Liver (tissue), 9 donors: Measurements from ENCODE around the gene FADS6. TPM values are rescaled to one million over a fixed set of nuclear protein-coding genes. Genes with fewer than 3 reads are reported as not detected.
"Not testable (repeated sequence)": the region's sequence is repeated elsewhere in the genome, so short reads cannot be mapped to it uniquely, and the experiment has no call there.

ENCODE experiments used
- DNase-seq: peaks from one replicate; pipeline ENCODE4 v3.0.0-alpha.2; 2017; ENCODE audit warnings: low spot score
- H3K27ac ChIP-seq, 2 donors: one replicate each; pipeline ENCODE4 v1.7.0; 2013; ENCODE audit warnings: inconsistent platforms in 2 of 2, low read length in 2 of 2, control low read depth in 1 of 2, low read depth in 1 of 2, mild to moderate bottlenecking in 1 of 2
- H3K27me3 ChIP-seq, 4 donors: one replicate each; pipeline versions ENCODE4 v1.6.1 to v1.7.0; 2013; ENCODE audit warnings: low read length in 3 of 4, inconsistent platforms in 1 of 4, mild to moderate bottlenecking in 1 of 4, moderate library complexity in 1 of 4; ENCODE audit not compliant: control insufficient read depth in 4 of 4, insufficient read depth in 4 of 4
- H3K36me3 ChIP-seq, 4 donors: one replicate each; pipeline versions ENCODE4 v1.6.1 to v1.7.0; 2013; ENCODE audit warnings: low read length in 3 of 4, mild to moderate bottlenecking in 3 of 4, low read depth in 1 of 4, moderate library complexity in 1 of 4; ENCODE audit not compliant: control insufficient read depth in 4 of 4, insufficient read depth in 3 of 4
- H3K4me1 ChIP-seq, 4 donors: one replicate each; pipeline versions ENCODE4 v1.6.1 to v1.7.0; 2013; ENCODE audit warnings: low read length in 3 of 4, mild to moderate bottlenecking in 3 of 4, moderate library complexity in 1 of 4; ENCODE audit not compliant: control insufficient read depth in 4 of 4, insufficient read depth in 4 of 4
- H3K4me3 ChIP-seq, 3 donors: one replicate each; pipeline versions ENCODE4 v1.6.1 to v1.7.0; 2013; ENCODE audit warnings: low read length in 3 of 3, control low read depth in 1 of 3, low read depth in 1 of 3, mild to moderate bottlenecking in 1 of 3
- H3K9ac ChIP-seq, 2 donors: one replicate each; pipeline ENCODE4 v1.7.0; 2013; ENCODE audit warnings: low read length in 2 of 2, mild to moderate bottlenecking in 2 of 2, moderate library complexity in 2 of 2, control low read depth in 1 of 2, low read depth in 1 of 2
- H3K9me3 ChIP-seq, 4 donors: one replicate each; pipeline versions ENCODE4 v1.6.1 to v1.7.0; 2013; ENCODE audit warnings: low read length in 3 of 4; ENCODE audit not compliant: control insufficient read depth in 4 of 4
- FOXA2 ChIP-seq: IDR thresholded peaks from 2 replicates; pipeline ENCODE4 v1.6.1; 2016; ENCODE audit warnings: antibody characterized with exemption
- GABPA ChIP-seq, 2 donors: IDR thresholded peaks in 1 of 2; conservative IDR thresholded peaks in 1 of 2; 2 replicates each; pipeline ENCODE4 v1.6.1; 2016; ENCODE audit warnings: antibody characterized with exemption in 2 of 2, mild to moderate bottlenecking in 1 of 2, moderate library complexity in 1 of 2
- JUND ChIP-seq, 2 donors: IDR thresholded peaks; 2 replicates each; pipeline ENCODE4 v1.6.1; 2016; ENCODE audit warnings: antibody characterized with exemption in 2 of 2
- WGBS: extraction: QIAGEN DNeasy Blood & Tissue Kit; methylation state at CpG from one replicate; pipeline ENCODE4 v1.1.7; 2013; 5-methylcytosine and 5-hydroxymethylcytosine counted together
- polyA plus RNA-seq, 2 donors: library from polyadenylated mRNA; stranded (reverse) in 1 of 2; unstranded in 1 of 2; fragments of 200-250 nt in 1 of 2; fragments of >200 nt in 1 of 2; fragmentation: Nextera tagmentation in 1 of 2; extraction: Ambion mirVana in 1 of 2; gene quantifications; one replicate each; pipeline versions ENCODE4 v1.2.1 to v1.2.3, GENCODE V29; 2013 to 2015
- total RNA-seq, 2 donors: library from RNA; depleted of rRNA; stranded (reverse); fragments of >200 nt; gene quantifications; one replicate each; pipeline ENCODE4 v1.2.3, GENCODE V29; 2014
- TF ChIP-seq, protein P1 (sequence below): fragments of 150-350 bp; IDR thresholded peaks from 2 replicates; pipeline ENCODE4 v1.5.1; 2017; ENCODE audit warnings: improper control_type of control experiment, low read depth, low read length; ENCODE audit not compliant: missing input control
- TF ChIP-seq, protein P2 (sequence below): IDR thresholded peaks from 2 replicates; pipeline ENCODE4 v1.6.1; 2016; ENCODE audit warnings: antibody characterized with exemption, mild to moderate bottlenecking
- TF ChIP-seq, protein P3 (sequence below): IDR thresholded peaks from 2 replicates; pipeline ENCODE4 v1.6.1; 2016; ENCODE audit warnings: antibody characterized with exemption
- TF ChIP-seq, protein P4 (sequence below): IDR thresholded peaks from 2 replicates; pipeline ENCODE4 v1.6.1; 2016; ENCODE audit warnings: antibody characterized with exemption
- donor health status: healthy.
- donor health status: healthy.
- donor health status: healthy.
- donor health status: healthy.
- donor health status: healthy.

Gene FADS6
- total and polyA plus RNA-seq, 4 donors = 2.1 to 7.1 (median 4.2) TPM; not detected in 1

DNA sequence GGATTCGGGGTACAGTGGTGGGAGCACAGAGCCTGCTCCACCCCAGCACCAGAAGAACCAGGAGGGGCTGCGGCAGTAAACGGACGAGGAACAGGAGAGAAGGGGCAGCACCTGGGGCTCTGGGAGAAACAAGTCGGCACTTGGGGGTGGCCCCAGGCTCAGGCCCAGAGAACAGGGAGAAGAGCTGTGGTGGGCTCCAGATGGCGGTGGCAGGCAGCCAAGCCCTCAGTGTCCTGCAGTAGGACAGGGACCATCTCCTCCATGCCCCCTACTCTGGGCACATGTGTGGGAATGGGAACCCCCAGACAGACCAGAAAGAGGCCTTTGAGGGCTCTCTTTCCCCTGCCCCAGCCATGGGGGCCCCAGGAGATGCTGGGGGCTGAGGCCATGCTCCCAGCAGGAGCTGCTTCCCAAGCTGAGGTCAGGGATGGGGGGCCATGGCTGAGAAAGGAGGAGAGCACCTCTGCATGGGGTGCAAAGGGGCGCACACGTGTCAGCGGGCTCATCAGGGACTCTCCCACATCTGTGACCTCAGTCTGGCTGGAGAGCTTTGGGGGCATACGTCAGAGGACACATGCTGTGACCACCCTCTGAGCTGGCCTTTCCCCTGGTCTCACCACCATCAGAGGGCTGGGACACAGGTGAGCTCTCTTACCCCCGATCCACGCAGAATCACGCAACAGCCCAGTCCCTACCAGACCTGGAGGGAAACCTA, 22.9 kb upstream of the FADS6 start:
- Histone ChIP-seq H3K4me3 (no peak overlapping the region), H3K9me3 (no peaks in the 10 kb centered on the region), H3K36me3 (no peaks in the 10 kb centered on the region), H3K27ac (no peak overlapping the region), H3K27me3 (peaks cover 0 to 2% (median 0%) of the 10 kb centered on the region in 4 donors), H3K4me1 (no peaks in the 10 kb centered on the region), H3K9ac (no peak overlapping the region)
- no peak for DNase-seq
- TF ChIP-seq FOXA2 (no peak), GABPA (IDR thresholded peaks at IDR 0.05 in 1 of 2, conservative IDR thresholded peaks at IDR 0.05 in 1 of 2) (no peak)
- TF ChIP-seq, protein P1, sequence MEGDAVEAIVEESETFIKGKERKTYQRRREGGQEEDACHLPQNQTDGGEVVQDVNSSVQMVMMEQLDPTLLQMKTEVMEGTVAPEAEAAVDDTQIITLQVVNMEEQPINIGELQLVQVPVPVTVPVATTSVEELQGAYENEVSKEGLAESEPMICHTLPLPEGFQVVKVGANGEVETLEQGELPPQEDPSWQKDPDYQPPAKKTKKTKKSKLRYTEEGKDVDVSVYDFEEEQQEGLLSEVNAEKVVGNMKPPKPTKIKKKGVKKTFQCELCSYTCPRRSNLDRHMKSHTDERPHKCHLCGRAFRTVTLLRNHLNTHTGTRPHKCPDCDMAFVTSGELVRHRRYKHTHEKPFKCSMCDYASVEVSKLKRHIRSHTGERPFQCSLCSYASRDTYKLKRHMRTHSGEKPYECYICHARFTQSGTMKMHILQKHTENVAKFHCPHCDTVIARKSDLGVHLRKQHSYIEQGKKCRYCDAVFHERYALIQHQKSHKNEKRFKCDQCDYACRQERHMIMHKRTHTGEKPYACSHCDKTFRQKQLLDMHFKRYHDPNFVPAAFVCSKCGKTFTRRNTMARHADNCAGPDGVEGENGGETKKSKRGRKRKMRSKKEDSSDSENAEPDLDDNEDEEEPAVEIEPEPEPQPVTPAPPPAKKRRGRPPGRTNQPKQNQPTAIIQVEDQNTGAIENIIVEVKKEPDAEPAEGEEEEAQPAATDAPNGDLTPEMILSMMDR = no peak
- TF ChIP-seq, protein P2, sequence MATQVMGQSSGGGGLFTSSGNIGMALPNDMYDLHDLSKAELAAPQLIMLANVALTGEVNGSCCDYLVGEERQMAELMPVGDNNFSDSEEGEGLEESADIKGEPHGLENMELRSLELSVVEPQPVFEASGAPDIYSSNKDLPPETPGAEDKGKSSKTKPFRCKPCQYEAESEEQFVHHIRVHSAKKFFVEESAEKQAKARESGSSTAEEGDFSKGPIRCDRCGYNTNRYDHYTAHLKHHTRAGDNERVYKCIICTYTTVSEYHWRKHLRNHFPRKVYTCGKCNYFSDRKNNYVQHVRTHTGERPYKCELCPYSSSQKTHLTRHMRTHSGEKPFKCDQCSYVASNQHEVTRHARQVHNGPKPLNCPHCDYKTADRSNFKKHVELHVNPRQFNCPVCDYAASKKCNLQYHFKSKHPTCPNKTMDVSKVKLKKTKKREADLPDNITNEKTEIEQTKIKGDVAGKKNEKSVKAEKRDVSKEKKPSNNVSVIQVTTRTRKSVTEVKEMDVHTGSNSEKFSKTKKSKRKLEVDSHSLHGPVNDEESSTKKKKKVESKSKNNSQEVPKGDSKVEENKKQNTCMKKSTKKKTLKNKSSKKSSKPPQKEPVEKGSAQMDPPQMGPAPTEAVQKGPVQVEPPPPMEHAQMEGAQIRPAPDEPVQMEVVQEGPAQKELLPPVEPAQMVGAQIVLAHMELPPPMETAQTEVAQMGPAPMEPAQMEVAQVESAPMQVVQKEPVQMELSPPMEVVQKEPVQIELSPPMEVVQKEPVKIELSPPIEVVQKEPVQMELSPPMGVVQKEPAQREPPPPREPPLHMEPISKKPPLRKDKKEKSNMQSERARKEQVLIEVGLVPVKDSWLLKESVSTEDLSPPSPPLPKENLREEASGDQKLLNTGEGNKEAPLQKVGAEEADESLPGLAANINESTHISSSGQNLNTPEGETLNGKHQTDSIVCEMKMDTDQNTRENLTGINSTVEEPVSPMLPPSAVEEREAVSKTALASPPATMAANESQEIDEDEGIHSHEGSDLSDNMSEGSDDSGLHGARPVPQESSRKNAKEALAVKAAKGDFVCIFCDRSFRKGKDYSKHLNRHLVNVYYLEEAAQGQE = no peak
- WGBS = 88% methylated on average over 13 of the region's 13 CpGs

DNA sequence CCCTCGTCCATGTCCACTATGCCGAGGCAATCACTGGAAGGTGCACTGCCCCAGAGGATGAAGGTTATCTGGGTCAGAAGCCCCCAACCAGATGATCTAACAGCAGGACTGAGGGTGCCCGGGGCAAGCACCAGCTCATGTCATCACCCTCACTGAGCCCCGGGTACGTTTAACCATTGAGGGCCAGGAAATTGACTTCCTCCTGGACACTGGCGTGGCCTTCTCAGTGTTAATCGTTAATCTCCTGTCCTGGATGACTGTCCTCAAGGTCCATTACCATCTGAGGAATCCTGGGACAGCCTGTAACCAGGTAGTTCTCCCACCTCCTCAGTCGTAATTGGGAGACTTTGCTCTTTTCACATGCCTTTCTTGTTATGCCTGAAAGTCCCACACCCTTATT, 18.0 kb upstream of the FADS6 start:
- not testable (repeated sequence) for H3K4me3 ChIP-seq, H3K9ac ChIP-seq, H3K27me3 ChIP-seq, DNase-seq, H3K36me3 ChIP-seq, H3K27ac ChIP-seq, H3K9me3 ChIP-seq, H3K4me1 ChIP-seq
- 68% methylated on average over 8 of the region's 8 CpGs for WGBS

DNA sequence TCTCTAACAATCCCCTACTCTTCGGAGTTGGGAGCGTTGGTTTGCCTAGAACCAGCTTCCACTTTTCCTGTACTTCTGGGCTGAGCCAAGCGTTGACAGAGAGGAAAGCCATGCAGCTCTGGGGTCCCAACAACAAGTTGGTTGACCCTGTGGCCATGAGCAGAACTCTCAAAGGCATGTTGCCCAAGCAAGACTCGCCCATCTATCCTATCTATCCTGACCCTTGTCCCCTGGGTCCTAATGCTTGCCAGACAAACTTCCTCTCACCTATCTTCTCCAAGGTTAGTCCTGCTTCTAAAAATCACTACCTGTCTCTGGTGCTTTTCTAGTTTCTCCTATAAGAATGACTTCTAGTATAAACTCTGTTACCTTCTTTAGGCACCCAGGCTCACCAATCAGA, 15.7 kb upstream of the FADS6 start:
- not testable (repeated sequence) for H3K9ac ChIP-seq, DNase-seq, H3K4me3 ChIP-seq, H3K36me3 ChIP-seq, H3K9me3 ChIP-seq, H3K27me3 ChIP-seq, H3K27ac ChIP-seq, H3K4me1 ChIP-seq
- 69% methylated on average over 4 of the region's 4 CpGs for WGBS

DNA sequence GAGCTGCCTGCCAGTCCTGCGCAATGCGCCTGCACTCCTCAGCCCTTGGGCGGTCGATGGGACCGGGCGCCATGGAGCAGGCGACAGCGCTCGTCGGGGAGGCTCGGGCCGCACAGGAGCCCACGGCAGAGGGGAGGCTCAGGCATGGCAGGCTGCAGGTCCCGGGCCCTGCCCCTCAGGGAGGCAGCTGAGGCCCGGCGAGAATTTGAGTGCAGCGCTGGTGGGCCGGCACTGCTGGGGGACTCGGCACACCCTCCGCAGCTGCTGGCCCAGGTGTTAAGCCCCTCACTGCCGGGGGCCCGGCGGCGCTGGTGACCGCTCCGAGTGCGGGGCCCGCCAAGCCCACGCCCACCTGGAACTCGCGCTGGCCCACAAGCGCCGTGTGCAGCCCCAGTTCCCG, 13.6 kb upstream of the FADS6 start:
- no peaks in the 10 kb centered on the region for H3K4me1 ChIP-seq
- H3K27ac ChIP-seq = no peak overlapping the region
- H3K9me3 ChIP-seq = no peaks in the 10 kb centered on the region
- WGBS = 94% methylated on average over 34 of the region's 34 CpGs
- no peak overlapping the region for H3K9ac ChIP-seq
- DNase-seq = no peak
- H3K27me3 ChIP-seq = peaks cover 0 to 3% (median under 1%) of the 10 kb centered on the region in 4 donors
- no peak overlapping the region for H3K4me3 ChIP-seq
- no peaks in the 10 kb centered on the region for H3K36me3 ChIP-seq
- no peak for TF ChIP-seq JUND (IDR thresholded peaks at IDR 0.05)
- TF ChIP-seq, protein P3, sequence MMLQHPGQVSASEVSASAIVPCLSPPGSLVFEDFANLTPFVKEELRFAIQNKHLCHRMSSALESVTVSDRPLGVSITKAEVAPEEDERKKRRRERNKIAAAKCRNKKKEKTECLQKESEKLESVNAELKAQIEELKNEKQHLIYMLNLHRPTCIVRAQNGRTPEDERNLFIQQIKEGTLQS = no peak
- TF ChIP-seq, protein P1 = no peak
- TF ChIP-seq, protein P4, sequence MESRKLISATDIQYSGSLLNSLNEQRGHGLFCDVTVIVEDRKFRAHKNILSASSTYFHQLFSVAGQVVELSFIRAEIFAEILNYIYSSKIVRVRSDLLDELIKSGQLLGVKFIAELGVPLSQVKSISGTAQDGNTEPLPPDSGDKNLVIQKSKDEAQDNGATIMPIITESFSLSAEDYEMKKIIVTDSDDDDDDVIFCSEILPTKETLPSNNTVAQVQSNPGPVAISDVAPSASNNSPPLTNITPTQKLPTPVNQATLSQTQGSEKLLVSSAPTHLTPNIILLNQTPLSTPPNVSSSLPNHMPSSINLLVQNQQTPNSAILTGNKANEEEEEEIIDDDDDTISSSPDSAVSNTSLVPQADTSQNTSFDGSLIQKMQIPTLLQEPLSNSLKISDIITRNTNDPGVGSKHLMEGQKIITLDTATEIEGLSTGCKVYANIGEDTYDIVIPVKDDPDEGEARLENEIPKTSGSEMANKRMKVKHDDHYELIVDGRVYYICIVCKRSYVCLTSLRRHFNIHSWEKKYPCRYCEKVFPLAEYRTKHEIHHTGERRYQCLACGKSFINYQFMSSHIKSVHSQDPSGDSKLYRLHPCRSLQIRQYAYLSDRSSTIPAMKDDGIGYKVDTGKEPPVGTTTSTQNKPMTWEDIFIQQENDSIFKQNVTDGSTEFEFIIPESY = no peak
